ENCODE results near the gene MYO3A. TPM values are rescaled to one million over a fixed set of nuclear protein-coding genes. Genes with fewer than 3 reads are reported as not detected.

Gene MYO3A
- polyA plus RNA-seq, 3 donors, result not detected

DNA sequence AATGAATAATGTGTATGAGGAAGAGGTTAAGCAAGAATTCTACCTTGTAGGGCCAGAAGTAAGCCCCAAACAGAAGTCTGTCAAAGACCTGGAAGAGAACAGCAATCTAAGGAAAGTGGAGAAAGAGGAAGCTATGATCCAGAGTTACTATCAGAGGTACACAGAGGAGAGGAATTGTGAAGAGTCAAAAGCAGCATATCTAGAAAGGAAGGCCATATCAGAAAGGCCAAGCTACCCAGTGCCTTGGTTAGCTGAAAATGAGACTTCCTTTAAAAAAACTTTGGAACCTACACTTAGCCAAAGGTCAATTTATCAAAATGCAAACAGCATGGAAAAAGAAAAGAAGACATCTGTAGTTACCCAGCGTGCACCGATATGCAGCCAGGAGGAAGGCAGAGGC lies 239.8 kb downstream of the MYO3A start:
- Histone ChIP-seq H3K9ac (ENCODE audit: insufficient read depth, low read length, poor library complexity, severe bottlenecking) (no peak overlapping the region), H3K27me3 (ENCODE audit: control insufficient read depth in 2 of 2, insufficient read depth in 2 of 2, low read length in 2 of 2) (peaks cover 0 to 2% of the 10 kb centered on the region in 2 donors), H3K27ac (ENCODE audit: low read depth in 1 of 2, low read length in 2 of 2) (no peak overlapping the region), H3K79me2 (ENCODE audit: insufficient read depth, low read length) (no peaks in the 10 kb centered on the region), H2AFZ (ENCODE audit: insufficient read depth, low read depth, low read length, poor library complexity, severe bottlenecking) (no peak overlapping the region), H3K4me3 (replicated peaks in 1 of 3; ENCODE audit: low read depth in 2 of 3, low read length in 3 of 3) (no peak overlapping the region), H3K9me3 (replicated peaks in 1 of 2; ENCODE audit: control insufficient read depth in 1 of 2, insufficient read depth in 1 of 2, low read length in 2 of 2) (no peaks in the 10 kb centered on the region), H3K4me1 (ENCODE audit: control insufficient read depth in 1 of 2, insufficient read depth in 2 of 2, low read length in 2 of 2) (no peaks in the 10 kb centered on the region), H3K36me3 (replicated peaks in 1 of 2; ENCODE audit: control insufficient read depth in 1 of 2, insufficient read depth in 2 of 2, low read length in 2 of 2) (no peaks in the 10 kb centered on the region), H4K20me1 (ENCODE audit: insufficient read depth, low read length) (no peaks in the 10 kb centered on the region), H3K4me2 (replicated peaks; ENCODE audit: extremely low read depth, low read length, poor library complexity, severe bottlenecking) (no peak overlapping the region)
- H3K27ac Mint-ChIP-seq, result no peak overlapping the region
- peaks cover 4 to 14% (median 9%) of the 10 kb centered on the region in 3 donors for H3K27me3 Mint-ChIP-seq (ENCODE audit: low read depth in 3 of 3)
- H3K4me1 Mint-ChIP-seq, result no peaks in the 10 kb centered on the region
- no peak for DNase-seq
- no peak overlapping the region for H3K4me3 Mint-ChIP-seq
- peaks cover 0 to 4% (median 0%) of the 10 kb centered on the region in 7 donors for H3K9me3 Mint-ChIP-seq
- H3K36me3 Mint-ChIP-seq, result no peaks in the 10 kb centered on the region
- TF ChIP-seq, protein P1, sequence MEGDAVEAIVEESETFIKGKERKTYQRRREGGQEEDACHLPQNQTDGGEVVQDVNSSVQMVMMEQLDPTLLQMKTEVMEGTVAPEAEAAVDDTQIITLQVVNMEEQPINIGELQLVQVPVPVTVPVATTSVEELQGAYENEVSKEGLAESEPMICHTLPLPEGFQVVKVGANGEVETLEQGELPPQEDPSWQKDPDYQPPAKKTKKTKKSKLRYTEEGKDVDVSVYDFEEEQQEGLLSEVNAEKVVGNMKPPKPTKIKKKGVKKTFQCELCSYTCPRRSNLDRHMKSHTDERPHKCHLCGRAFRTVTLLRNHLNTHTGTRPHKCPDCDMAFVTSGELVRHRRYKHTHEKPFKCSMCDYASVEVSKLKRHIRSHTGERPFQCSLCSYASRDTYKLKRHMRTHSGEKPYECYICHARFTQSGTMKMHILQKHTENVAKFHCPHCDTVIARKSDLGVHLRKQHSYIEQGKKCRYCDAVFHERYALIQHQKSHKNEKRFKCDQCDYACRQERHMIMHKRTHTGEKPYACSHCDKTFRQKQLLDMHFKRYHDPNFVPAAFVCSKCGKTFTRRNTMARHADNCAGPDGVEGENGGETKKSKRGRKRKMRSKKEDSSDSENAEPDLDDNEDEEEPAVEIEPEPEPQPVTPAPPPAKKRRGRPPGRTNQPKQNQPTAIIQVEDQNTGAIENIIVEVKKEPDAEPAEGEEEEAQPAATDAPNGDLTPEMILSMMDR (IDR thresholded peaks at IDR 0.05), result no peak
- 77% methylated on average over 2 of the region's 2 CpGs for WGBS (ENCODE audit: insufficient coverage)
- intact Hi-C loops (cut with micrococcal nuclease), result no loop called here

DNA sequence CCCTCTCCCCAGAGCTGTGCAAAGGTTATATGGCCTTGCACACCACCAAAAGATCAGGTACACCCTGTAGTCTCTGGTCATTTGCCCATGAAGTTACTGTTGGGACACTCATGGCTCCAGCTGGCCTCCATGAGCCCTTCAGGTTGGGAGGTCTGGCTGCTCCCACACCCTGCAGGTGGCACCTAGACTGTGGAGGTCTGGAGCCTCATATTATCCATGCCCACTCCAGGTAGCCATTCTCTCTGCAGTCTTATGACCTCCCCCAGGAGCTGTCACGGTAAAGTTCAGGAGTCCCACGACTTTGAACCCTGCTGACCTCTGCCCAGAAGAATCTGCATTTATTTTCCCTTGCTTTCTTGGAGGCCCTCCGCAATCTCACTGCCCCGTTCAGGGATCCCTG lies 243.3 kb downstream of the MYO3A start:
- peaks cover 4 to 11% (median 9%) of the 10 kb centered on the region in 3 donors for H3K27me3 Mint-ChIP-seq (ENCODE audit: low read depth in 3 of 3)
- no peak overlapping the region for H3K27ac Mint-ChIP-seq
- peaks cover 0 to 4% (median 0%) of the 10 kb centered on the region in 7 donors for H3K9me3 Mint-ChIP-seq
- no peak overlapping the region for H2AFZ ChIP-seq (ENCODE audit: insufficient read depth, low read depth, low read length, poor library complexity, severe bottlenecking)
- TF ChIP-seq, protein P1 (IDR thresholded peaks at IDR 0.05), result no peak
- no peak overlapping the region for H3K27ac ChIP-seq (ENCODE audit: low read depth in 1 of 2, low read length in 2 of 2)
- H3K4me1 ChIP-seq (ENCODE audit: control insufficient read depth in 1 of 2, insufficient read depth in 2 of 2, low read length in 2 of 2), result no peaks in the 10 kb centered on the region
- H3K9me3 ChIP-seq (replicated peaks in 1 of 2; ENCODE audit: control insufficient read depth in 1 of 2, insufficient read depth in 1 of 2, low read length in 2 of 2), result no peaks in the 10 kb centered on the region
- H3K36me3 ChIP-seq (replicated peaks in 1 of 2; ENCODE audit: control insufficient read depth in 1 of 2, insufficient read depth in 2 of 2, low read length in 2 of 2), result no peaks in the 10 kb centered on the region
- H3K79me2 ChIP-seq (ENCODE audit: insufficient read depth, low read length), result no peaks in the 10 kb centered on the region
- WGBS (ENCODE audit: insufficient coverage), result 89% methylated on average over 2 of the region's 4 CpGs
- intact Hi-C loops (cut with micrococcal nuclease), result no loop called here
- no peak overlapping the region for H3K4me2 ChIP-seq (replicated peaks; ENCODE audit: extremely low read depth, low read length, poor library complexity, severe bottlenecking)
- H3K9ac ChIP-seq (ENCODE audit: insufficient read depth, low read length, poor library complexity, severe bottlenecking), result no peak overlapping the region
- H3K27me3 ChIP-seq (ENCODE audit: control insufficient read depth in 2 of 2, insufficient read depth in 2 of 2, low read length in 2 of 2), result peaks cover 0 to under 1% of the 10 kb centered on the region in 2 donors
- no peaks in the 10 kb centered on the region for H3K36me3 Mint-ChIP-seq
- no peak for DNase-seq
- no peak overlapping the region for H3K4me3 ChIP-seq (replicated peaks in 1 of 3; ENCODE audit: low read depth in 2 of 3, low read length in 3 of 3)
- no peak overlapping the region for H3K4me3 Mint-ChIP-seq
- no peaks in the 10 kb centered on the region for H4K20me1 ChIP-seq (ENCODE audit: insufficient read depth, low read length)
- no peaks in the 10 kb centered on the region for H3K4me1 Mint-ChIP-seq
